K562 (cell line): ENCODE results near the gene ROR2. TPM values are rescaled to one million over a fixed set of nuclear protein-coding genes. Genes with fewer than 3 reads are reported as not detected.

Source experiments
- ATAC-seq: fragments of 200-7000 bp; cut with Tn5 transposase; 3 replicates; pipeline ENCODE4 v1.9.1; 2020; ENCODE audit warnings: moderate library complexity
- BruUV-seq: library from RNA; stranded (reverse); fragments of 400-500 nt; replicated peaks from 2 replicates; lab custom pipeline; 2021; lab: Mats Ljungman, UMichigan
- CTCF ChIA-PET: fragments of 300-600 bp; formaldehyde crosslinking; extraction: SDS; loops from one replicate; lab custom pipeline; 2021; ENCODE audit warnings: low intra/inter-chr PET ratio; lab: Yijun Ruan, JAX
- POLR2A ChIA-PET: fragments of 300-600, 350-650 bp; sonication (Branson Sonifier 250); formaldehyde crosslinking; extraction: SDS; loops from one replicate; lab custom pipeline; 2021; ENCODE audit warnings: antibody characterized with exemption, inconsistent platforms; lab: Yijun Ruan, JAX
- DNase-seq, 4 experiments: peaks; one replicate each; pipeline versions ENCODE4 v3.0.0 to v3.0.0-alpha.2; 2011 to 2018; ENCODE audit warnings: low spot score in 3 of 4, mixed read lengths in 3 of 4; ENCODE audit errors: extremely low read depth in 1 of 4
- FAIRE-seq: peaks from 2 replicates; lab custom pipeline; 2011; peaks lifted over from hg19 to GRCh38; lab: Jason Lieb, UNC
- H2AFZ ChIP-seq: 2 replicates; pipeline ENCODE4 v1.6.0; 2011; ENCODE audit warnings: low read depth, low read length, control low read depth, inconsistent platforms
- H3K27ac ChIP-seq: fragments of 200-600 bp; 3 replicates; pipeline ENCODE4 v1.8.0; 2011; ENCODE audit warnings: low read depth, mild to moderate bottlenecking, control low read depth, inconsistent platforms, low read length, moderate library complexity, mixed read lengths; ENCODE audit errors: extremely low read depth
- H3K27me3 ChIP-seq, 2 experiments: fragments of 300-600 bp in 1 of 2; 2 replicates in 1 of 2; 3 replicates in 1 of 2; pipeline versions ENCODE4 v1.6.0 to v1.8.0; 2011; ENCODE audit warnings: inconsistent platforms in 2 of 2, low read length in 2 of 2, mild to moderate bottlenecking in 1 of 2, mixed read lengths in 1 of 2, moderate library complexity in 1 of 2; ENCODE audit not compliant: control insufficient read depth in 2 of 2, insufficient read depth in 2 of 2
- H3K36me3 ChIP-seq: fragments of 300-600 bp; 3 replicates; pipeline ENCODE4 v1.8.0; 2011; ENCODE audit warnings: mild to moderate bottlenecking, low read length, inconsistent platforms; ENCODE audit not compliant: control insufficient read depth, insufficient read depth
- H3K4me1 ChIP-seq, 2 experiments: fragments of 200-600 bp in 1 of 2; replicated peaks in 1 of 2; 2 replicates in 1 of 2; 3 replicates in 1 of 2; pipeline versions ENCODE4 v1.5.1 to v1.8.0; 2011; ENCODE audit warnings: inconsistent platforms in 2 of 2, low read length in 2 of 2, mild to moderate bottlenecking in 1 of 2, mixed read lengths in 1 of 2, moderate library complexity in 1 of 2; ENCODE audit not compliant: control insufficient read depth in 2 of 2, insufficient read depth in 2 of 2
- H3K4me2 ChIP-seq: 2 replicates; pipeline ENCODE4 v1.6.1; 2011; ENCODE audit warnings: low read length, control low read depth, inconsistent platforms, mixed read lengths; ENCODE audit not compliant: insufficient read depth
- H3K4me3 ChIP-seq: fragments of 200-600 bp; sonication (generic), shearing (Covaris generic); 2 replicates; pipeline ENCODE4 v1.5.1; 2016; ENCODE audit warnings: control low read depth, inconsistent platforms
- H3K79me2 ChIP-seq: fragments of 200-600 bp; 3 replicates; pipeline ENCODE4 v1.8.0; 2011; ENCODE audit warnings: low read length, inconsistent platforms; ENCODE audit not compliant: control insufficient read depth, insufficient read depth
- H3K9ac ChIP-seq, 2 experiments: 2 replicates each; pipeline versions ENCODE4 v1.6.0 to v1.6.1; 2011; ENCODE audit warnings: low read depth in 2 of 2, low read length in 2 of 2, control low read depth in 1 of 2, inconsistent platforms in 1 of 2, mild to moderate bottlenecking in 1 of 2, mixed read lengths in 1 of 2; ENCODE audit not compliant: insufficient read depth in 1 of 2
- H3K9me1 ChIP-seq: one replicate; pipeline ENCODE4 v1.6.0; 2011; ENCODE audit warnings: inconsistent platforms, mild to moderate bottlenecking, low read length, moderate library complexity; ENCODE audit not compliant: control insufficient read depth, insufficient read depth
- H3K9me3 ChIP-seq: replicated peaks from 2 replicates; pipeline ENCODE4 v1.5.1; 2011; ENCODE audit warnings: low read depth, low read length, inconsistent platforms; ENCODE audit not compliant: control insufficient read depth, insufficient read depth
- H4K20me1 ChIP-seq: replicated peaks from 2 replicates; pipeline ENCODE4 v1.6.1; 2011; ENCODE audit warnings: low read length, inconsistent platforms, mixed read lengths; ENCODE audit not compliant: control insufficient read depth, insufficient read depth
- RHOXF2B ChIP-seq: fragments of 250-450 bp; sonication (Bioruptor Pico); conservative IDR thresholded peaks from 2 replicates; pipeline ENCODE4 v1.5.1; 2021
- ZFX ChIP-seq: sonication (generic); formaldehyde crosslinking; IDR thresholded peaks from 2 replicates; pipeline ENCODE4 v1.8.0; 2022; ENCODE audit warnings: mild to moderate bottlenecking, missing genetic modification reagents, moderate library complexity
- WGBS: fragments of 100-300 bp; shearing (Covaris generic); methylation state at CpG from one replicate; pipeline ENCODE4 v1.1.6; 2016; ENCODE audit warnings: low coverage, mixed read lengths; ENCODE audit not compliant: insufficient coverage; ENCODE audit errors: missing lambda C conversion rate; 5-methylcytosine and 5-hydroxymethylcytosine counted together
- in situ Hi-C: fragments of 300-500 bp; cut with MboI; formaldehyde crosslinking; loops from 4 replicates; pipeline ENCODE4 v1.15.0; 2018; ENCODE audit warnings: inconsistent platforms, mixed read lengths
- intact Hi-C: fragments of 100-400 bp; cut with micrococcal nuclease; formaldehyde crosslinking; loops from 2 replicates; pipeline ENCODE4 v1.14.2; 2022
- polyA plus RNA-seq, 8 experiments: library from polyadenylated mRNA; depleted of rRNA in 4 of 8; stranded (reverse) in 5 of 8; unstranded in 3 of 8; fragments of >200 nt; fragmentation: Nextera tagmentation in 2 of 8; fragmentation: Illumina TruSeq in 1 of 8; extraction: Ambion mirVana in 2 of 8; extraction: Trizol in 1 of 8; gene quantifications; 2 replicates each; pipeline versions ENCODE4 v1.2.1 to v1.2.3, GENCODE V29; 2011 to 2014; ENCODE audit warnings: inconsistent platforms in 1 of 8, missing spikeins in 1 of 8
- total RNA-seq, 7 experiments: library from RNA; depleted of rRNA in 6 of 7; stranded (reverse); fragments of >200 nt in 6 of 7; fragmentation: Illumina TruSeq in 2 of 7; extraction: Trizol in 2 of 7; gene quantifications; 2 replicates each; pipeline versions ENCODE4 v1.2.1 to v1.2.3, GENCODE V29; 2011 to 2021; ENCODE audit warnings: low replicate concordance in 1 of 7
- TF ChIP-seq, protein P1 (sequence below): sonication (generic); formaldehyde crosslinking; IDR thresholded peaks from 2 replicates; pipeline ENCODE4 v1.4.0; 2020; ENCODE audit warnings: mild to moderate bottlenecking, missing genetic modification reagents

Gene ROR2
- total and polyA plus RNA-seq, 9 of the 15 experiments (the other 6 are each of a cell fraction or from before 2014, with no cell fraction given), result 5.6 to 33.8 (median 15.3) TPM

DNA sequence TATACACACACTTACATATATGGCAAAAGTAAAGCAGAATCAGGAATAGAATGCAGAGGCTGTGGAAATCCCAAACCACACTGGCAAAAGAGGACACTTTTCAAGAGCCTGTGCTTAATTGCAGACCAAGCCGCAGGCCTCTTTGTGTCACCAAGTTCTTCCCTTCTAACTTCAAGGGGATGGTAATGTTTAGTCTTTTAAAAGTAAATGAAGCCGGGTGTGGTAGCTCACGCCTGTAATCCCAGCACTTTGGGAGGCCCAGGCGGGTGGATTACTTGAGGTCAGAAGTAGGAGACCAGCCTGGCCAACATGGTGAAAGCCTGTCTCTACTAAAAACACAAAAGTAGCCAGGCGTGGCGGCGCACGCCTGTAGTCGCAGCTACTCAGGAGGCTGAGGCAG lies 28.7 kb downstream of the ROR2 start:
- peaks cover 8% of the 10 kb centered on the region; the same call in 1 of the 3 replicates for H3K36me3 ChIP-seq
- H3K9me3 ChIP-seq, result no peaks in the 10 kb centered on the region
- no peaks in the 10 kb centered on the region for H4K20me1 ChIP-seq
- ChIA-PET POLR2A (no interaction called here), CTCF (no interaction called here)
- no peak overlapping the region for H3K27ac ChIP-seq
- H3K27me3 ChIP-seq, result no peaks in the 10 kb centered on the region
- H3K4me1 ChIP-seq, result peaks cover 0 to 4% of the 10 kb centered on the region in 2 experiments; a peak in 2 of 5 replicates
- H2AFZ ChIP-seq, result no peak overlapping the region
- FAIRE-seq, result no peak
- TF ChIP-seq ZFX (no peak), RHOXF2B (CRISPR knock-in tag) (no peak)
- TF ChIP-seq, protein P1, sequence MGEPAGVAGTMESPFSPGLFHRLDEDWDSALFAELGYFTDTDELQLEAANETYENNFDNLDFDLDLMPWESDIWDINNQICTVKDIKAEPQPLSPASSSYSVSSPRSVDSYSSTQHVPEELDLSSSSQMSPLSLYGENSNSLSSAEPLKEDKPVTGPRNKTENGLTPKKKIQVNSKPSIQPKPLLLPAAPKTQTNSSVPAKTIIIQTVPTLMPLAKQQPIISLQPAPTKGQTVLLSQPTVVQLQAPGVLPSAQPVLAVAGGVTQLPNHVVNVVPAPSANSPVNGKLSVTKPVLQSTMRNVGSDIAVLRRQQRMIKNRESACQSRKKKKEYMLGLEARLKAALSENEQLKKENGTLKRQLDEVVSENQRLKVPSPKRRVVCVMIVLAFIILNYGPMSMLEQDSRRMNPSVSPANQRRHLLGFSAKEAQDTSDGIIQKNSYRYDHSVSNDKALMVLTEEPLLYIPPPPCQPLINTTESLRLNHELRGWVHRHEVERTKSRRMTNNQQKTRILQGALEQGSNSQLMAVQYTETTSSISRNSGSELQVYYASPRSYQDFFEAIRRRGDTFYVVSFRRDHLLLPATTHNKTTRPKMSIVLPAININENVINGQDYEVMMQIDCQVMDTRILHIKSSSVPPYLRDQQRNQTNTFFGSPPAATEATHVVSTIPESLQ (CRISPR knock-in tag), result no peak
- WGBS, result 75% methylated on average over 9 of the region's 9 CpGs
- H3K4me2 ChIP-seq, result no peak overlapping the region
- no peak overlapping the region for H3K4me3 ChIP-seq
- intact Hi-C loops (no loop called here), in situ Hi-C loops (no loop called here)
- H3K79me2 ChIP-seq, result peaks cover 83% of the 10 kb centered on the region
- no peak for DNase-seq
- BruUV-seq, result no TSS peak
- no peaks in the 10 kb centered on the region for H3K9me1 ChIP-seq
- no peak overlapping the region for H3K9ac ChIP-seq
- ATAC-seq, result no peak
